Astrocyte (in vitro differentiated cells and primary cell): ENCODE results near the gene TMEM176B.

Source experiments
- CTCF ChIP-seq: IDR thresholded peaks from 2 replicates; pipeline ENCODE4 v1.5.1; 2011; ENCODE audit warnings: low read depth, mild to moderate bottlenecking, inconsistent platforms, low read length, moderate library complexity; ENCODE audit not compliant: insufficient read depth
- EZH2 ChIP-seq: IDR thresholded peaks from 2 replicates; pipeline ENCODE4 v1.6.1; 2012; ENCODE audit warnings: mild to moderate bottlenecking, low read length, inconsistent platforms; ENCODE audit not compliant: insufficient read depth

- TF ChIP-seq CTCF (no peak), EZH2 (no peak)
Observed at GRCh38 chr7:150751702-150752101, 48.5 kb downstream of the TMEM176B start.
